Measurements from ENCODE around the gene GRM6. TPM values are rescaled to one million over a fixed set of nuclear protein-coding genes. Genes with fewer than 3 reads are reported as not detected.

Gene GRM6
- total RNA-seq, 1 experiment from 2014 or later: not detected

GRCh38 chr5:179008667-179009066, 13.5 kb upstream of the GRM6 start:
- CTCF ChIA-PET: no interaction called here
- intact Hi-C loops (cut with micrococcal nuclease; ENCODE audit: unreplicated experiment): no loop called here
- Mint-ChIP-seq H3K4me1 (ENCODE audit: low read depth, unreplicated experiment) (no peaks in the 10 kb centered on the region), H3K4me3 (ENCODE audit: low read depth, unreplicated experiment) (no peak overlapping the region), H3K27ac (ENCODE audit: unreplicated experiment) (no peak overlapping the region), H3K36me3 (ENCODE audit: insufficient read depth, unreplicated experiment) (no peaks in the 10 kb centered on the region), H3K27me3 (ENCODE audit: unreplicated experiment) (no peaks in the 10 kb centered on the region), H3K9me3 (ENCODE audit: low read depth, unreplicated experiment) (peaks cover 22% of the 10 kb centered on the region)
- no peak for TF ChIP-seq CTCF (IDR thresholded peaks at IDR 0.05; ENCODE audit: unreplicated experiment)
- BruUV-seq (replicated peaks): no TSS peak
- no peak for DNase-seq

- no TSS peak for BruUV-seq (replicated peaks)
- H3K27me3 Mint-ChIP-seq (ENCODE audit: unreplicated experiment): no peaks in the 10 kb centered on the region
- no peak overlapping the region for H3K4me3 Mint-ChIP-seq (ENCODE audit: low read depth, unreplicated experiment)
- intact Hi-C loops (cut with micrococcal nuclease; ENCODE audit: unreplicated experiment): no loop called here
- H3K27ac Mint-ChIP-seq (ENCODE audit: unreplicated experiment): no peak overlapping the region
- TF ChIP-seq CTCF (IDR thresholded peaks at IDR 0.05; ENCODE audit: unreplicated experiment): no peak
- CTCF ChIA-PET: no interaction called here
- peaks cover 21% of the 10 kb centered on the region for H3K9me3 Mint-ChIP-seq (ENCODE audit: low read depth, unreplicated experiment)
- H3K4me1 Mint-ChIP-seq (ENCODE audit: low read depth, unreplicated experiment): no peaks in the 10 kb centered on the region
- DNase-seq: no peak
- H3K36me3 Mint-ChIP-seq (ENCODE audit: insufficient read depth, unreplicated experiment): no peaks in the 10 kb centered on the region
Observed at GRCh38 chr5:179006564-179006963, 11.4 kb upstream of the GRM6 start.

DNA sequence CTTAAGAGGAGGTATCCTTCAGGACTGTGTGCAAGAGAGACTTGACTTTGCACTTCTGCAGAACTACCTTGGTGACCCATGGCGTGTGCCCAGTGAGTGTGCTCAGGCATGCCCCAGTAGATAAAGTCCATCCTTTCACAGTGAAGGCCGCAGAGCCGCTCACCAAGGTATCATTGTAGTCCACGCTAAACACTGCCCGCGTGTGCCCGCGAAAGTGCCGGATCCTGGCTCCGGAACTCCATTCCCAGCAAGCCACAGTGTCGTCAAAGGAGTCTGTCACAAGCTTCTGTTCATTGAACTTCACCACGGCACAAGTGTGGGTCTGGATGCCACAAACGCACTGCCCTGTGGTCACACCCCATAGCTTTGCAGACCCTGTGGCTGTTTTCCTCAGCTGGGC, 3.3 kb upstream of the GRM6 start:
- no TSS peak for BruUV-seq (replicated peaks)
- no peak for DNase-seq
- Mint-ChIP-seq H3K27me3 (ENCODE audit: unreplicated experiment) (no peaks in the 10 kb centered on the region), H3K36me3 (ENCODE audit: insufficient read depth, unreplicated experiment) (no peaks in the 10 kb centered on the region), H3K4me3 (ENCODE audit: low read depth, unreplicated experiment) (no peak overlapping the region), H3K4me1 (ENCODE audit: low read depth, unreplicated experiment) (no peaks in the 10 kb centered on the region), H3K9me3 (ENCODE audit: low read depth, unreplicated experiment) (peaks cover 19% of the 10 kb centered on the region), H3K27ac (ENCODE audit: unreplicated experiment) (no peak overlapping the region)
- no peak for TF ChIP-seq CTCF (IDR thresholded peaks at IDR 0.05; ENCODE audit: unreplicated experiment)
- CTCF ChIA-PET: no interaction called here
- intact Hi-C loops (cut with micrococcal nuclease; ENCODE audit: unreplicated experiment): no loop called here

DNA sequence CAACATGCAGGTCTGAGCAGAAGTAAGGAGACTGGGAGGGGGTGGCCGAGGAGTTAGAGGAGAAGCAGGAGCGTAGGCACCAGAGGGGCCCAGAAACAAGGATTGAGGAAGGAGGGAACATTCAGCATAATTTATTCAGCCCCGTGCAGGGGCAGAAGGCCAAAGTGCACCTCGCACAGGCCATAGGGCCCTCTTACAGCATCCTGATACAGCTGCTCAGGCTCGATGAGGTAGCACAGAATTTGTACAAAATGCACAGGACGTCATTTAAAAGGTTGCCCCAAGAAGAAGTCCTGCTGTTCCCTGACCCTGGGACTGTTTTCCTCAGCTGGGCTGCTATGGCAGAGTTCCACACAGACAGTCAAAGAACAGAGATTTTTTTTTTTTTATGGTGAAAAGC, 2.1 kb upstream of the GRM6 start:
- CTCF ChIA-PET: interaction anchor here (0.5 kb wide), 1 partner anchor 120 kb away, joined by 3 read pairs; no protein-coding TSS in a partner anchor
- BruUV-seq (replicated peaks): no TSS peak
- no peaks in the 10 kb centered on the region for H3K4me1 Mint-ChIP-seq (ENCODE audit: low read depth, unreplicated experiment)
- no peak overlapping the region for H3K27ac Mint-ChIP-seq (ENCODE audit: unreplicated experiment)
- DNase-seq: no peak
- H3K4me3 Mint-ChIP-seq (ENCODE audit: low read depth, unreplicated experiment): no peak overlapping the region
- no peaks in the 10 kb centered on the region for H3K27me3 Mint-ChIP-seq (ENCODE audit: unreplicated experiment)
- TF ChIP-seq CTCF (IDR thresholded peaks at IDR 0.05; ENCODE audit: unreplicated experiment): no peak
- intact Hi-C loops (cut with micrococcal nuclease; ENCODE audit: unreplicated experiment): no loop called here
- H3K9me3 Mint-ChIP-seq (ENCODE audit: low read depth, unreplicated experiment): peaks cover 24% of the 10 kb centered on the region
- H3K36me3 Mint-ChIP-seq (ENCODE audit: insufficient read depth, unreplicated experiment): no peaks in the 10 kb centered on the region

Data from Calu3 (cell line).